Measurements from ENCODE around the gene SMIM35.

The SMIM35 gene

DNA sequence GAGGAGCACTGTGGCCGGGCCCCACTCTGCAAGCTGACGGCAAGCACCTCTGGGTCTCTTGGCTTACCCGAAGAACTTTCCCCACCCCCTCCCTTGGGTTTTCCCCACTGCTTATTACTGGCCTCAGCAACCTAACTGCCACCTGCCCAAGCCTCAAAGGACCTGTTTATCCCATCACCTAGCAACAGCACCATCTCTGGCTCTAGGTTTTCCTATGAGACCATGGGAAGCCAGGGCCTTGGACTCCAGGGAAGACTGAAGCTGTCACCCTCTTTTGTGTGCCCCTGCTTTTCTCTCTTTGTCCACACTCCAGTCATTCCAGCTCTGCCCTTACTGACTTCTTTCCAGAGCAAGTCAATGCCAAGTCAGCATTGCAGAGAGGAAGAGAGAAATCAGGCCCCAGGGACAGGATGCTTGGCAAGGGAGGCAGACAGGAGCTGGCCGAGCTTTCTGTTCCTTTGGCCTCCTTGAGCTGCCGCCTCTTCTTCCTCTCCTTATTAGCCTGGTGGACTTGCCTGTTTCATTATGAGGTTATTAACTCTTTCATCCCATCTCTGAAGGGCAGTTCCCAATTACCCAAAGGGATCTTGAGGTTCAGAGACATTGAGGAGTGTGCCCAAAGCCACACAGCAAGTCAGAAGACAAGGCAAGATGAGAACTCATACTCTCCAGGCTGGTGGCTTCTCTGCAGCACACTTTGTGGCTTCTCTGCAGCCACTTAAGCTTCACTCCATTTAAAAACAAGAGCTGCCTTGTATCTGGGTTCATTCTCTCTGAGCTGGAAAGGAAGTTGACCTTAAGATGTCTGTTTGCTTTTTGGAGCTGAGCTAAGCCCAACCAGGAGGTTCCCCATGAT lies at the start of gene SMIM35:
TSS of gene SMIM35 (minus strand) at position 51 of the 856 bp plus-strand sequence. CDS start 206 bp downstream, outside the sequence.
- DNase-seq (ENCODE audit: low read depth), result no peak

DNA sequence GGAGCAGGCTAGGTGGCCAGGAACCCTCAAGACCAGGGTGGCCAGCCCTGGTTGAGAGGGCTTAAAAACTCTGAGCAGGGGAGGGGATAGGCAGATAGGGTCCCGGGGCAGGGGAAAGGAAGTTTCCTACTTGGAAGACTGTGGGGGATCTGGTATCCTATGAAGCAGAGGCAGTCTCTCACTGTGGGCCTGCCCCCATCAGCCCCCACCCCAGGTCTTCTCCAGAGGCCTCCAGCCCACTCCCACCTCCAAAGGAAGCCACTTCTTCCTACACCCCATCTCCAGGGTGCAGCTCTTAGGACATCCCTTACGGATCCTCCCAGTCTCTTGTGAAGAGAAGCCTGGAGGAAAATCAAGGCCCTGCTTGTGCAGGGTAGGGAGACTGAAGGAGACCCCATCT lies 49.6 kb upstream of the SMIM35 start:
- no peak for DNase-seq (ENCODE audit: low read depth)

DNA sequence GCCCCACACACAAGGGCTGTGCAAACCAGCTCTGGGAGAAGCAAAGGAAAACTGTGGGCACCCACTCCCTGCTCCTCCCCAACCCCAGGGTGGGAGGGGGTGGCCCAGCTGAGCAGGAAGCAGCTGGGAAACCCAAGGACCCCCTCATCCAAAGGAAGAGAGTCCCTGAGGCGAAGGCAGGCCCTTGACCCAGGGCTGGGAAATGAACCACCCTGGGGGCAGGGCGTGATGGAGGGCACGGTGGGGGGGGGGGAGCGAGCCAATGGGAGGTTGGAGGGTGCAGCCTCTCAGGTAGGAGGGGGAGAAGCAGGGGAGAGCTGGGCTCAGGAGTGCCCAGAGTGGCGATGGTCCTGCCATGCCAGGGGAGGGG lies 49.0 kb upstream of the SMIM35 start:
- no peak for DNase-seq (ENCODE audit: low read depth)

GRCh38 chr11:118135051-118135795 lies 48.5 kb upstream of the SMIM35 start:
- DNase-seq (ENCODE audit: low read depth), result no peak

DNA sequence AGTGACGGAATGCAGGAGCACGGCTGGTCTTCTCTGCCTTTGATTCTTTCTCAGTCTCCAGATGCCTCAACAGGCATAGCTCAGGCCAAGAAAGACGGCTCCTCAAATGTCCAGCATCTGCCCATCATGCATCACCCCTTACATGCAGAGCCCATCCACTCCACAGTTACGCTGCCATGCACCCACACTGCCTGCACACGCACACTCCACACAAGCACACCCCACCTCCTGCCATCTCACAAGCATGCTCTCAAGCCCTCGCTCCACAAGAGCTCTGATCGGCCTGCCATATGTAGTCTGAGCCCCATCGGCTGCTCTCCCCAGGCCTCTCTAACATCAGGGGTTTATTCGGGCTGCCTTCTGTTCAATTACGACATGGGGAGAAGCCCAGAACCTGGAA lies 47.1 kb upstream of the SMIM35 start:
- DNase-seq (ENCODE audit: low read depth), result no peak

DNA sequence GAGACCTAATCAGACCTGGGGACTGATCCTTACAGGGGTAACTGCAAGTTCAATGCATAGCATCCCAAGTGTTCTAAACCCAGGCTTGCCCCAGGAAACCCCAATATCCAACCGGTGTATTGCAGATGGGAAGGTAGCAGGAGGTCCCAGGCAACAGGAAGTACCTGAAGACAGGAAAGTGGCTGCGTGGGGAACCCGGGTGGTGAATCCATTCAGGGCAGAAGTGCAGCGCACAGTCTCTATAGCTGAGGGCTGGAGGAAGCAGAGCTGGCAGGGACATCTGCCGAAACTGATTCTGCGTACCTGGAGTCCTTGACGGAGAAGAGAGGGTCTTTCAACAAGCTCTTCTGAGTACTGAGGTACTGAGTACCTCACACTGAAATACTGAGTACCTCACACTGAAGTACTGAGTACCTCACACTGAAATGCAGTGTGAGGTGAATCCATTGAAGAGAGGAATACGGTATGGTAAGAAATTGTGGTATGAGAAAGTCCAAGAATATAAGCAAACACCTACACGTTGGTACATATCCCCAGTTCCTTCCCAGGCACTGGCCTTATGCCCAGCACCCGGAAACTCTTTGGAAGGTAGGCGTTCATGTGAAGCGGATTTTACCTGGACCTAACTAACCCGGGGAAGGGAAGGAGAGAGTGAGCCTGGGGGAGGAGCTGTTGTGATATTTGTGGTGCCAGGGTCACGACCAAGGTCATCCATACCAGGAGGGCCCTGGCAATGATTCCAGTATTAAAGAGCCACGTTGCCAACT lies 45.8 kb upstream of the SMIM35 start:
- no peak for DNase-seq (ENCODE audit: low read depth)

- no peak for DNase-seq (ENCODE audit: low read depth)
Observed at GRCh38 chr11:118129471-118130172, 42.9 kb upstream of the SMIM35 start.

DNA sequence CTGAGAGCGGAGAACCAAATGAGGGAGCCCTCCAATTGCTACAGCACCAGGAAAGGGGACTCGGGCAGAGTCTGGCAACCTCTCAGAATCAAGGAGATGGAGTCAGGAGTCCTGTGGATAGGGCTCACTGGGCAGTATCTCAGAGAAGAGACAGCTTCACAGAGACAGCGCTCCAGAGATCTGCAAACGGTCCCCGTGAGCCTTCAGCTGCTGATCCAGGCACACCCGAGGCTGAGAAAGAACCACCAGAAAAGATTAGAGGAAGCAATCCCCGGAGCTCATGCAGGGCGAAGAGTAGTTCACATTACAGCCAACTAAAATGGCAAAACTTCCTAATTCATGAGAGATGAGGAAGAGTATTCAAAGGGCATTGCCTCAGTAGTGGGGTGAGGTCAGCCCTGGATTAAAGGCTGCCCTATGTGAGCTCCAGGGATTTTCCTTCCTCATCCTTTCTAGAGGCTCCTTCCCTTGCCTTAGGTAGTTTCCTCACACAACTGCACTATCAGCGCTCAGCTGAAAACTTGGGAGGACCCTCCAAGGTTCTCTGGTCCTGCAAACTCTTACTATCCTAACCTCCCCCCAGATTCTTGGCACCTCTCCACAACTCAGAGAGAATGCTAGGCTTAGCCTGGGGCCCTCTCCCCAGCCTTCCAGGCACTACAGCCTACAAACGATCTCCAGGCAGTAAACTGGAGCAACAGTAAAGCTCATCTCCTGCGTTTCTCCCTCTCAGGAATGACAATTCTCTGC lies 42.1 kb upstream of the SMIM35 start:
- DNase-seq (ENCODE audit: low read depth), result no peak

GRCh38 chr11:118128310-118128709 lies 41.5 kb upstream of the SMIM35 start:
- no peak for DNase-seq (ENCODE audit: low read depth)

- no peak for DNase-seq (ENCODE audit: low read depth)
Observed at GRCh38 chr11:118126082-118126838, 39.5 kb upstream of the SMIM35 start.

- DNase-seq (ENCODE audit: low read depth), result no peak
Observed at GRCh38 chr11:118124929-118125535, 38.3 kb upstream of the SMIM35 start.

GRCh38 chr11:118120793-118121192 lies 34.0 kb upstream of the SMIM35 start:
- DNase-seq (ENCODE audit: low read depth), result no peak

DNA sequence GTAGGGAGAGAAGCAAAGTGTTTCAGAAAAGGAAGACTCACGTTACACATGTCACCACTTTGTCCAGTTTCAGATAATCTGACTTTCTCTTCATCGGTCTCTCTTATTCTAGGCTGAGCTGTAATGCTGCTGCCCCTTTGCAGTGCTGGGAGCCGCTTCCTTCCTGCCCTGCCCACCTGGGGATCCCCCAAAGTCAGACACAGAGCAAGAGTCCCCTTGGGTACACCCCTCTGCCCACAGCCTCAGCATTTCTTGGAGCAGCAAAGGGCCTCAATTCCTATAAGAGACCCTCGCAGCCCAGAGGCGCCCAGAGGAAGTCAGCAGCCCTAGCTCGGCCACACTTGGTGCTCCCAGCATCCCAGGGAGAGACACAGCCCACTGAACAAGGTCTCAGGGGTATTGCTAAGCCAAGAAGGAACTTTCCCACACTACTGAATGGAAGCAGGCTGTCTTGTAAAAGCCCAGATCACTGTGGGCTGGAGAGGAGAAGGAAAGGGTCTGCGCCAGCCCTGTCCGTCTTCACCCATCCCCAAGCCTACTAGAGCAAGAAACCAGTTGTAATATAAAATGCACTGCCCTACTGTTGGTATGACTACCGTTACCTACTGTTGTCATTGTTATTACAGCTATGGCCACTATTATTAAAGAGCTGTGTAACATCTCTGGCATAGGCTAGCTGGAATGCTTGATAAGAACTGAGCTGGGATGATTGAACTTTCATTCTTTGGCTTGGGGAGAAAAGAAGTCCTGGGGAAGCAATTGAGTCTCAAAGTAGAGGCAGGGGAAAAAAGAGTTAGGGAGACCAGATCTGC lies 31.2 kb upstream of the SMIM35 start:
- DNase-seq (ENCODE audit: low read depth), result no peak

DNA sequence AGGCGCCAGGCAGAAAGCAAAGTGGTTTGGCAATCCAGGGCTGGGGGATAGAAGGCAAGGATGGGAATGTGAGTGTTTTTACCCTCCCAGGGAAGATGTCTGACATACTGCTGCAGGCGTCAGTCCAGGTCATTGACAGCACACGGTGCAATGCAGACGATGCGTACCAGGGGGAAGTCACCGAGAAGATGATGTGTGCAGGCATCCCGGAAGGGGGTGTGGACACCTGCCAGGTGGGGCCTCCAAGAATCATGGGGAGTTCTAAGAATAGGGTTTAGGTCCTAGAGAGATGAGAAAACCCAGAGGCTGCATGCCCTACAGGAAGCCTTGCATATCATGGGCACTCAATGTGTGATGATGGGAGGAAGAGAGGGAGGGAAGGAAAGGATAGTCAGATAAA lies 28.3 kb upstream of the SMIM35 start:
- no peak for DNase-seq (ENCODE audit: low read depth)

- DNase-seq (ENCODE audit: low read depth), result no peak
Observed at GRCh38 chr11:118114266-118114665, 27.5 kb upstream of the SMIM35 start.

DNA sequence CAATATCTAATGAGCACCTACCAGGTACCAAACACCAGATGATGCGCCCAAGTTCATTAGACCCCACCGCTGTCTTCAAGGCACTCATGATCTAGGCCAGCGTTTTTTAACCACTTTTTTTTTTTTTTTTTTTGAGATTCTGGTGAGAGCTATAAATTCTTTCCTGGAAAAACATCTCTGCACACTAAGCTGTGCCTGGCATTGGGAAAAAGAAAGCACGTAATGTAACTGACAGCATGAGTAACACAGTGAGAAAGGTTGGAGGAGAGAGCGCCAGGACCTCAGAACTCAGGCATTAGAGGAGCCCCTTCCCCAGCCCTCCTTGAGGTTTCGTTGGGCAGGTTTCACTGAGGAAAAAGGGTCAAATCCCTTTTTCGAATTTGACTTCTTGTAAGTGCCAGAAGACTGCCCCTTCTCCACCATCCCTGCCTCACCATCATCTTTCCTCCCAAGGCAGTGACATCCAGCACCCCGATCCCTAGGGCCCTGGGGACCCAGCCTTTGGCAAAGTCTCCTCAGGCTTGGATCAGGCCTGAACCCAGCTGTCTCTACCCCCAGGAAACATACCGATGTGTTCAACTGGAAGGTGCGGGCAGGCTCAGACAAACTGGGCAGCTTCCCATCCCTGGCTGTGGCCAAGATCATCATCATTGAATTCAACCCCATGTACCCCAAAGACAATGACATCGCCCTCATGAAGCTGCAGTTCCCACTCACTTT lies 26.1 kb upstream of the SMIM35 start:
- DNase-seq (ENCODE audit: low read depth), result no peak

GRCh38 chr11:118111744-118112035 lies 24.9 kb upstream of the SMIM35 start:
- DNase-seq (ENCODE audit: low read depth), result no peak

GRCh38 chr11:118111019-118111743 lies 24.4 kb upstream of the SMIM35 start:
- no peak for DNase-seq (ENCODE audit: low read depth)
